GM12878 (cell line): ENCODE measurements around the gene ZNF407. TPM values are rescaled to one million over a fixed set of nuclear protein-coding genes. Genes with fewer than 3 reads are reported as not detected.
A peak's percentile ranks its signal among the peaks of the same experiment; 100 is the strongest.

ENCODE experiments used
- ATAC-seq: fragments of 200-7000 bp; cut with Tn5 transposase; 3 replicates; pipeline ENCODE4 v1.9.1; 2020; ENCODE audit warnings: mild to moderate bottlenecking, moderate library complexity
- BruUV-seq: library from RNA; stranded (reverse); fragments of 400-500 nt; replicated peaks from 2 replicates; lab custom pipeline; 2021; lab: Mats Ljungman, UMichigan
- CTCF ChIA-PET: fragments of 300-600 bp; sonication (Branson Sonifier 250); formaldehyde crosslinking; extraction: SDS; loops from one replicate; lab custom pipeline; 2021; ENCODE audit warnings: inconsistent platforms; lab: Yijun Ruan, JAX
- POLR2A ChIA-PET: fragments of 350-600 bp; formaldehyde crosslinking; extraction: SDS; loops from one replicate; lab custom pipeline; 2021; ENCODE audit warnings: inconsistent platforms; lab: Charles Lee
- RAD21 ChIA-PET: fragments of 300-600 bp; sonication (Branson Sonifier 250); formaldehyde crosslinking; loops from one replicate; lab custom pipeline; 2023; ENCODE audit warnings: antibody characterized with exemption; ENCODE audit not compliant: unreplicated experiment; lab: Charles Lee
- SMC1A ChIA-PET: fragments of 300-600 bp; sonication (Branson Sonifier 250); formaldehyde crosslinking; loops from one replicate; lab custom pipeline; 2023; ENCODE audit not compliant: unreplicated experiment, uncharacterized antibody; lab: Charles Lee
- DNase-seq: peaks from one replicate; pipeline ENCODE4 v3.0.0-alpha.2; 2011; ENCODE audit warnings: low read depth, low spot score
- FAIRE-seq: peaks from 3 replicates; lab custom pipeline; 2011; peaks lifted over from hg19 to GRCh38; lab: Jason Lieb, UNC
- H2AFZ ChIP-seq: 2 replicates; pipeline ENCODE4 v1.6.0; 2011; ENCODE audit warnings: low read depth, low read length, control low read depth; ENCODE audit not compliant: control insufficient read depth
- H3K27ac ChIP-seq: 2 replicates; pipeline ENCODE4 v1.5.1; 2011; ENCODE audit warnings: control low read depth; ENCODE audit not compliant: control insufficient read depth, insufficient read depth
- H3K27me3 ChIP-seq, 2 experiments: replicated peaks in 1 of 2; 2 replicates each; pipeline versions ENCODE4 v1.6.0 to v1.6.1; 2011; ENCODE audit warnings: low read length in 1 of 2; ENCODE audit not compliant: control insufficient read depth in 2 of 2, insufficient read depth in 2 of 2
- H3K36me3 ChIP-seq, 2 experiments: 2 replicates each; pipeline ENCODE4 v1.5.1; 2011; ENCODE audit warnings: low read length in 1 of 2; ENCODE audit not compliant: control insufficient read depth in 2 of 2, insufficient read depth in 2 of 2
- H3K4me1 ChIP-seq: 2 replicates; pipeline ENCODE4 v1.6.1; 2011; ENCODE audit warnings: mild to moderate bottlenecking, low read length, moderate library complexity, mixed read lengths; ENCODE audit not compliant: control insufficient read depth, insufficient read depth
- H3K4me2 ChIP-seq: 2 replicates; pipeline ENCODE4 v1.6.0; 2011; ENCODE audit warnings: control low read depth; ENCODE audit not compliant: control insufficient read depth, insufficient read depth
- H3K4me3 ChIP-seq: fragments of 200-600 bp; sonication (generic); 2 replicates; pipeline ENCODE4 v1.5.1; 2016
- H3K79me2 ChIP-seq: 2 replicates; pipeline ENCODE4 v1.6.0; 2011; ENCODE audit warnings: low read length; ENCODE audit not compliant: control insufficient read depth, insufficient read depth
- H3K9ac ChIP-seq: 2 replicates; pipeline ENCODE4 v1.8.0; 2011; ENCODE audit warnings: low read length, control low read depth, mixed read lengths; ENCODE audit not compliant: control insufficient read depth, insufficient read depth
- H3K9me3 ChIP-seq: replicated peaks from 3 replicates; pipeline ENCODE4 v1.5.1; 2011; ENCODE audit warnings: mild to moderate bottlenecking, low read length; ENCODE audit not compliant: control insufficient read depth, insufficient read depth
- H4K20me1 ChIP-seq: 2 replicates; pipeline ENCODE4 v1.6.0; 2011; ENCODE audit not compliant: control insufficient read depth, insufficient read depth
- ATF2 ChIP-seq: IDR thresholded peaks from 2 replicates; pipeline ENCODE4 v1.6.1; 2012; ENCODE audit warnings: low read length, inconsistent platforms
- ATF7 ChIP-seq: fragments of 450-650 bp; IDR thresholded peaks from 2 replicates; pipeline ENCODE4 v1.6.1; 2016; ENCODE audit warnings: low read depth, mild to moderate bottlenecking
- BCL11A ChIP-seq: IDR thresholded peaks from 2 replicates; pipeline ENCODE4 v1.6.1; 2011; ENCODE audit warnings: low read depth, low read length
- CBX5 ChIP-seq: sonication (generic); IDR thresholded peaks from 2 replicates; pipeline ENCODE4 v1.6.1; 2016; ENCODE audit warnings: low read depth, moderate library complexity, mild to moderate bottlenecking, inconsistent platforms
- IRF5 ChIP-seq: fragments of 450-650 bp; IDR thresholded peaks from 2 replicates; pipeline ENCODE4 v1.6.1; 2017; ENCODE audit warnings: borderline replicate concordance
- MYB ChIP-seq: fragments of 150-350 bp; IDR thresholded peaks from 2 replicates; pipeline ENCODE4 v1.6.1; 2014; ENCODE audit warnings: mild to moderate bottlenecking, low read depth, low read length, borderline replicate concordance
- MYC ChIP-seq: IDR thresholded peaks from 2 replicates; pipeline ENCODE4 v1.6.1; 2011; ENCODE audit warnings: mild to moderate bottlenecking, low read length, moderate library complexity, inconsistent platforms; ENCODE audit not compliant: insufficient read depth, insufficient replicate concordance, insufficient read length, severe bottlenecking
- PKNOX1 ChIP-seq: fragments of 450-650 bp; IDR thresholded peaks from 2 replicates; pipeline ENCODE4 v1.6.1; 2016; ENCODE audit warnings: mild to moderate bottlenecking
- RFX5 ChIP-seq: IDR thresholded peaks from 2 replicates; pipeline ENCODE4 v1.6.1; 2011; ENCODE audit warnings: low read depth, low read length, improper control_type of control experiment
- TCF12 ChIP-seq: IDR thresholded peaks from 2 replicates; pipeline ENCODE4 v1.6.1; 2011; ENCODE audit warnings: low read depth, mild to moderate bottlenecking, low read length
- WGBS: methylation state at CpG from one replicate; pipeline ENCODE4 v1.1.6; 2016; ENCODE audit warnings: low lambda C conversion rate; ENCODE audit not compliant: insufficient replicate concordance, insufficient coverage; ENCODE audit errors: missing lambda C conversion rate; 5-methylcytosine and 5-hydroxymethylcytosine counted together
- in situ Hi-C: fragments of 300-500 bp; cut with MboI; formaldehyde crosslinking; loops from 9 replicates; pipeline ENCODE4 v1.14.3; 2018; ENCODE audit warnings: mixed read lengths
- intact Hi-C: fragments of 100-400 bp; cut with micrococcal nuclease; formaldehyde crosslinking; loops from one replicate; pipeline ENCODE4 v1.14.2; 2022; ENCODE audit not compliant: unreplicated experiment
- polyA plus RNA-seq, 11 experiments: library from polyadenylated mRNA; depleted of rRNA in 4 of 11; unstranded in 6 of 11; stranded (reverse) in 5 of 11; fragments of >200 nt; fragmentation: Nextera tagmentation in 4 of 11; fragmentation: Illumina TruSeq in 1 of 11; extraction: Ambion mirVana in 4 of 11; extraction: Trizol in 1 of 11; gene quantifications; 1 replicate in 1 of 11; 2 replicates in 10 of 11; pipeline versions ENCODE4 v1.2.1 to v1.2.3, GENCODE V29; 2011 to 2016; ENCODE audit warnings: inconsistent platforms in 2 of 11, missing spikeins in 2 of 11, low read depth in 1 of 11
- total RNA-seq, 4 experiments: library from RNA; depleted of rRNA in 3 of 4; stranded (reverse); fragments of >200 nt in 3 of 4; fragmentation: Illumina TruSeq in 1 of 4; extraction: Trizol in 1 of 4; gene quantifications; 2 replicates each; pipeline versions ENCODE4 v1.2.1 to v1.2.3, GENCODE V29; 2013 to 2021

ZNF407 gene
- total and polyA plus RNA-seq, 10 of the 15 experiments (the other 5 are each of a cell fraction or from before 2014, with no cell fraction given), result 0.69 to 11.6 (median 5.3) TPM

- Histone ChIP-seq H3K79me2 (no peaks in the 10 kb centered on the region), H3K36me3 (no peaks in the 10 kb centered on the region; a peak in 1 of 4 replicates), H2AFZ (no peak overlapping the region), H3K27me3 (no peaks in the 10 kb centered on the region), H3K9ac (no peak overlapping the region), H3K4me2 (no peak overlapping the region), H3K4me3 (no peak overlapping the region), H4K20me1 (no peaks in the 10 kb centered on the region), H3K9me3 (no peaks in the 10 kb centered on the region), H3K27ac (no peak overlapping the region), H3K4me1 (no peaks in the 10 kb centered on the region)
- 98% methylated on average over 2 of the region's 2 CpGs for WGBS
- no peak for DNase-seq
- RAD21 ChIA-PET, result no interaction called here
- CTCF ChIA-PET, result interaction anchor here (0.5 to 1.3 kb wide), 2 partner anchors 367 to 834 kb away, joined by 3 read pairs; no protein-coding TSS in a partner anchor
- TF ChIP-seq RFX5 (no peak), CBX5 (no peak)
- ATAC-seq, result no peak
- FAIRE-seq, result no peak
- POLR2A ChIA-PET, result no interaction called here
- BruUV-seq, result no TSS peak
- intact Hi-C loops (no loop called here), in situ Hi-C loops (loop anchor here (5.0 to 25.0 kb wide), 2 partner anchors 1082 to 1717 kb away; no protein-coding TSS in a partner anchor)
- SMC1A ChIA-PET, result interaction anchor here (0.6 to 1.8 kb wide), 3 partner anchors 9 to 318 kb away, joined by 3 to 5 read pairs (median 3); no protein-coding TSS in a partner anchor
These were observed 48.0 kb downstream of the ZNF407 start for GRCh38 chr18:74645679-74646078.

GRCh38 chr18:74651327-74652128 is 53.9 kb downstream of the ZNF407 start:
- intact Hi-C loops, result loop anchor here (1.0 to 10.0 kb wide), 6 partner anchors 223 to 1693 kb away; partner anchors contain the start of gene TSHZ1
- Histone ChIP-seq H3K27me3 (no peaks in the 10 kb centered on the region), H3K9me3 (no peaks in the 10 kb centered on the region), H3K9ac (no peak overlapping the region), H3K4me3 (no peak overlapping the region), H3K36me3 (no peaks in the 10 kb centered on the region; a peak in 1 of 4 replicates), H3K4me1 (no peaks in the 10 kb centered on the region), H3K79me2 (no peaks in the 10 kb centered on the region), H3K4me2 (no peak overlapping the region), H2AFZ (no peak overlapping the region), H4K20me1 (no peaks in the 10 kb centered on the region), H3K27ac (no peak overlapping the region)
- POLR2A ChIA-PET, result no interaction called here
- in situ Hi-C loops, result loop anchor here (25.0 kb wide), 1 partner anchor 311 kb away; no protein-coding TSS in a partner anchor
- SMC1A ChIA-PET, result interaction anchor here (0.6 to 3.5 kb wide), 10 partner anchors 8 to 828 kb away, joined by 3 to 32 read pairs (median 3); no protein-coding TSS in a partner anchor
- peak; percentile 27 for FAIRE-seq
- no peak for DNase-seq
- CTCF ChIA-PET, result interaction anchor here (0.6 to 3.5 kb wide), 13 partner anchors 8 to 1076 kb away, joined by 3 to 38 read pairs (median 6); no protein-coding TSS in a partner anchor
- no peak for ATAC-seq
- BruUV-seq, result no TSS peak
- WGBS, result 85% methylated on average over 8 of the region's 8 CpGs
- RAD21 ChIA-PET, result interaction anchor here (1.4 to 2.8 kb wide), 3 partner anchors 296 to 827 kb away, joined by 4 to 31 read pairs (median 4); no protein-coding TSS in a partner anchor
- TF ChIP-seq TCF12, result no peak
- TF ChIP-seq ATF7, result no peak
- TF ChIP-seq PKNOX1, result no peak
- TF ChIP-seq ATF2, result no peak
- no peak for TF ChIP-seq IRF5
- TF ChIP-seq MYB, result no peak
- no peak for TF ChIP-seq BCL11A
- no peak for TF ChIP-seq MYC
